A673 (cell line): ENCODE data around the gene HLA-DQB1. TPM values are rescaled to one million over a fixed set of nuclear protein-coding genes. Genes with fewer than 3 reads are reported as not detected.
A peak's percentile ranks its signal among the peaks of the same experiment; 100 is the strongest.

Source experiments
- BruUV-seq: library from RNA; stranded (reverse); fragments of 400-500 nt; replicated peaks from 2 replicates; lab custom pipeline; 2021; lab: Mats Ljungman, UMichigan
- CTCF ChIA-PET: fragments of 300-600 bp; sonication (Branson Sonifier 250); formaldehyde crosslinking; loops from one replicate; lab custom pipeline; 2022; ENCODE audit warnings: antibody characterized with exemption; lab: Charles Lee
- POLR2A ChIA-PET: fragments of 300-600 bp; sonication (Branson Sonifier 250); formaldehyde crosslinking; loops from one replicate; lab custom pipeline; 2022; ENCODE audit warnings: antibody characterized with exemption; ENCODE audit not compliant: low non-redundant PET; lab: Charles Lee
- DNase-seq: peaks from one replicate; pipeline ENCODE4 v3.0.0-alpha.2; 2015; ENCODE audit warnings: low spot score
- H3K27ac ChIP-seq: fragments of 200-600 bp; sonication (generic); 2 replicates; pipeline ENCODE4 v1.5.1; 2016; ENCODE audit warnings: mixed run types, low read depth, mild to moderate bottlenecking, mixed read lengths, antibody characterized with exemption, low read length; ENCODE audit not compliant: poor library complexity, severe bottlenecking
- H3K27me3 ChIP-seq: fragments of 200-600 bp; sonication (generic); replicated peaks from 2 replicates; pipeline ENCODE4 v1.6.1; 2017; ENCODE audit warnings: mixed run types, low read depth, mild to moderate bottlenecking, mixed read lengths, antibody characterized with exemption, low read length; ENCODE audit not compliant: insufficient read depth, poor library complexity
- H3K36me3 ChIP-seq: fragments of 200-600 bp; sonication (generic); 2 replicates; pipeline ENCODE4 v1.6.1; 2016; ENCODE audit warnings: mixed run types, mild to moderate bottlenecking, mixed read lengths, antibody characterized with exemption, low read length; ENCODE audit not compliant: insufficient read depth, poor library complexity, severe bottlenecking
- H3K4me1 ChIP-seq: fragments of 200-600 bp; sonication (generic); 2 replicates; pipeline ENCODE4 v1.6.1; 2017; ENCODE audit warnings: mixed run types, mild to moderate bottlenecking, mixed read lengths, antibody characterized with exemption, low read length; ENCODE audit not compliant: insufficient read depth, poor library complexity, severe bottlenecking
- H3K4me3 ChIP-seq: fragments of 200-600 bp; sonication (generic); 2 replicates; pipeline ENCODE4 v1.5.1; 2016; ENCODE audit warnings: low read depth, mixed run types, mild to moderate bottlenecking, mixed read lengths, low read length; ENCODE audit not compliant: poor library complexity, severe bottlenecking
- H3K9me3 ChIP-seq: fragments of 200-600 bp; sonication (generic); 2 replicates; pipeline ENCODE4 v1.6.1; 2016; ENCODE audit warnings: mixed run types, low read depth, mild to moderate bottlenecking, mixed read lengths, antibody characterized with exemption, low read length; ENCODE audit not compliant: poor library complexity, severe bottlenecking
- EZH2 ChIP-seq: fragments of 200-600 bp; sonication (generic); IDR thresholded peaks from 2 replicates; pipeline ENCODE4 v1.6.1; 2017; ENCODE audit warnings: borderline replicate concordance, low read depth, mild to moderate bottlenecking, mixed read lengths, antibody characterized with exemption, low read length; ENCODE audit not compliant: poor library complexity, severe bottlenecking
- intact Hi-C: fragments of 100-400 bp; cut with micrococcal nuclease; formaldehyde crosslinking; loops from one replicate; pipeline ENCODE4 v1.10.0; 2022; ENCODE audit not compliant: unreplicated experiment
- total RNA-seq: library from RNA; stranded (reverse); gene quantifications from 2 replicates; pipeline ENCODE4 v1.2.3, GENCODE V29; 2021
- TF ChIP-seq, protein P1 (sequence below): fragments of 300-800, 200-600 bp; sonication (generic); conservative IDR thresholded peaks from 2 replicates; pipeline ENCODE4 v1.5.1; 2017; ENCODE audit warnings: low read depth, mild to moderate bottlenecking, antibody characterized with exemption, low read length, moderate library complexity, mixed read lengths

Gene HLA-DQB1
- total RNA-seq, 1 experiment from 2014 or later: not detected

DNA sequence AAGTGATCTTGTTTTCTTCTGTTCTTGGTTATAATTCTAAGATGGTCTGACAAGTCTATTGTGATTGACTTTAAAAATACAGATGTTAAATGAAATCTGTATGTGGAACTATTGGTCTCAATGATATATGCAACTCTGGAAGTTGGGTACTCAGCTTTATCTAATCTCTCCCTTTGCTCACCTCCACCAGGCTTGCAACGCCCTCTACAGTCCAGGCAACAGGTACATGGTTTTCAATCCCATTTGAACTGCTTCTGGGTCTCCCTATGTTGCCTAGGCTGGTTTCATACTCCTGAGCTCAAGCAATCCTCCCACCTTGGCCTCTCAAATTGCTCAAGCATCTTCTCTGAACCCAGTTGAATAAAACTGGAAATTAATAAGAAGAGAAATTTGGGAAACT is 25.6 kb upstream of the HLA-DQB1 start:
- ChIA-PET POLR2A (no interaction called here), CTCF (no interaction called here)
- BruUV-seq: no TSS peak
- intact Hi-C loops: no loop called here
- peak; percentile 22 for DNase-seq
- H3K4me3 ChIP-seq: no peak overlapping the region
- H3K27ac ChIP-seq: no peak overlapping the region
- no peaks in the 10 kb centered on the region for H3K4me1 ChIP-seq
- H3K36me3 ChIP-seq: no peaks in the 10 kb centered on the region
- H3K9me3 ChIP-seq: no peaks in the 10 kb centered on the region
- TF ChIP-seq, protein P1, sequence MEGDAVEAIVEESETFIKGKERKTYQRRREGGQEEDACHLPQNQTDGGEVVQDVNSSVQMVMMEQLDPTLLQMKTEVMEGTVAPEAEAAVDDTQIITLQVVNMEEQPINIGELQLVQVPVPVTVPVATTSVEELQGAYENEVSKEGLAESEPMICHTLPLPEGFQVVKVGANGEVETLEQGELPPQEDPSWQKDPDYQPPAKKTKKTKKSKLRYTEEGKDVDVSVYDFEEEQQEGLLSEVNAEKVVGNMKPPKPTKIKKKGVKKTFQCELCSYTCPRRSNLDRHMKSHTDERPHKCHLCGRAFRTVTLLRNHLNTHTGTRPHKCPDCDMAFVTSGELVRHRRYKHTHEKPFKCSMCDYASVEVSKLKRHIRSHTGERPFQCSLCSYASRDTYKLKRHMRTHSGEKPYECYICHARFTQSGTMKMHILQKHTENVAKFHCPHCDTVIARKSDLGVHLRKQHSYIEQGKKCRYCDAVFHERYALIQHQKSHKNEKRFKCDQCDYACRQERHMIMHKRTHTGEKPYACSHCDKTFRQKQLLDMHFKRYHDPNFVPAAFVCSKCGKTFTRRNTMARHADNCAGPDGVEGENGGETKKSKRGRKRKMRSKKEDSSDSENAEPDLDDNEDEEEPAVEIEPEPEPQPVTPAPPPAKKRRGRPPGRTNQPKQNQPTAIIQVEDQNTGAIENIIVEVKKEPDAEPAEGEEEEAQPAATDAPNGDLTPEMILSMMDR: peak; percentile 38
- no peak for TF ChIP-seq EZH2
- H3K27me3 ChIP-seq: peaks cover 32% of the 10 kb centered on the region

- peaks cover 42% of the 10 kb centered on the region for H3K27me3 ChIP-seq
- TF ChIP-seq, protein P1: no peak
- TF ChIP-seq EZH2: no peak
- CTCF ChIA-PET: no interaction called here
- no peaks in the 10 kb centered on the region for H3K9me3 ChIP-seq
- no peaks in the 10 kb centered on the region for H3K4me1 ChIP-seq
- no peak for DNase-seq
- no peak overlapping the region for H3K4me3 ChIP-seq
- no peak overlapping the region for H3K27ac ChIP-seq
- no TSS peak for BruUV-seq
- POLR2A ChIA-PET: no interaction called here
- no peaks in the 10 kb centered on the region for H3K36me3 ChIP-seq
- intact Hi-C loops: no loop called here
Observed at GRCh38 chr6:32689531-32690501, 23.4 kb upstream of the HLA-DQB1 start.

GRCh38 chr6:32685603-32686002 is 19.1 kb upstream of the HLA-DQB1 start:
- intact Hi-C loops: no loop called here
- H3K36me3 ChIP-seq: no peaks in the 10 kb centered on the region
- ChIA-PET POLR2A (no interaction called here), CTCF (no interaction called here)
- H3K4me3 ChIP-seq: no peak overlapping the region
- DNase-seq: no peak
- no peaks in the 10 kb centered on the region for H3K9me3 ChIP-seq
- H3K27me3 ChIP-seq: peaks cover 60% of the 10 kb centered on the region
- no TSS peak for BruUV-seq
- H3K27ac ChIP-seq: no peak overlapping the region
- H3K4me1 ChIP-seq: no peaks in the 10 kb centered on the region
- no peak for TF ChIP-seq EZH2
- TF ChIP-seq, protein P1: no peak
